HEK293T (cell line): ENCODE measurements around the gene USP53.

Experiments used
- BHLHE40 ChIP-seq: fragments of 450-650 bp; IDR thresholded peaks from 2 replicates; pipeline ENCODE4 v1.6.1; 2016; ENCODE audit warnings: mild to moderate bottlenecking, moderate library complexity, borderline replicate concordance
- FOXA1 ChIP-seq: fragments of 450-650 bp; IDR thresholded peaks from 2 replicates; pipeline ENCODE4 v1.6.1; 2016; ENCODE audit warnings: mild to moderate bottlenecking
- FOXK2 ChIP-seq: fragments of 450-650 bp; IDR thresholded peaks from 2 replicates; pipeline ENCODE4 v1.6.1; 2016; ENCODE audit warnings: mild to moderate bottlenecking
- FOXM1 ChIP-seq: fragments of 450-650 bp; IDR thresholded peaks from 2 replicates; pipeline ENCODE4 v1.6.1; 2017; ENCODE audit warnings: mild to moderate bottlenecking, borderline replicate concordance
- HDGF ChIP-seq: fragments of 450-650 bp; IDR thresholded peaks from 2 replicates; pipeline ENCODE4 v1.6.1; 2017; ENCODE audit warnings: antibody characterized with exemption, borderline replicate concordance
- LEF1 ChIP-seq: fragments of 450-650 bp; IDR thresholded peaks from 2 replicates; pipeline ENCODE4 v1.6.1; 2017; ENCODE audit warnings: mild to moderate bottlenecking, borderline replicate concordance
- SP1 ChIP-seq: fragments of 450-650 bp; IDR thresholded peaks from 2 replicates; pipeline ENCODE4 v1.6.1; 2017
- ZNF384 ChIP-seq: fragments of 450-650 bp; IDR thresholded peaks from 2 replicates; pipeline ENCODE4 v1.6.1; 2016

DNA sequence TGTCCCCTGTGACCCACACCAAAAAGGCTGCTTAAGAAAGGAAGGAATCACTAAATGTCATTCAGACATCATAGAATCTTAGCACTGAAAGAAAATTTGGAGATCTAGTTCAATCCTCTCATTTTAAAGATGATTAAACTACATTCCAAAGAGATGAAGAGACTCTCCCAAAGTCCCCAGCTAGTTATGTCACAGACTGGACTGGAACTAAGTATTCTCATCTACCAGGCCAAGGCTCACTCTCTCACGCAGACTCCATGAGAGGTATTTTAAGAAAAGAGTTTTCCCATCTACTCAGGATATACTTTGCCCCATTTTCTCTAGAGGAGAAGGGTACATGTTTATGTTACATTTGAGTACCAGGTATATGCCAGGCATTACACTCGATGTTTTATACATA, 102.5 kb downstream of the USP53 start:
- TF ChIP-seq FOXM1, result no peak
- TF ChIP-seq FOXK2, result no peak
- TF ChIP-seq SP1, result no peak
- TF ChIP-seq HDGF, result no peak
- no peak for TF ChIP-seq ZNF384
- no peak for TF ChIP-seq BHLHE40
- TF ChIP-seq FOXA1, result no peak
- TF ChIP-seq LEF1, result no peak
